ENCODE results near the gene BRD1.

- TF ChIP-seq POLR2AphosphoS5 (IDR thresholded peaks at IDR 0.05; ENCODE audit: low read depth, low read length), result no peak
- no peak for TF ChIP-seq POLR2A (IDR thresholded peaks at IDR 0.05; ENCODE audit: low read depth, low read length)
These were observed 11.4 kb upstream of the BRD1 start for GRCh38 chr22:49838771-49839717.

Measured in GM12892 (cell line).